OCI-LY7 (cell line): ENCODE measurements around the gene ZNF267. TPM values are rescaled to one million over a fixed set of nuclear protein-coding genes. Genes with fewer than 3 reads are reported as not detected.

Experiments
- BruUV-seq: library from RNA; stranded (reverse); fragments of 400-500 nt; replicated peaks from 2 replicates; lab custom pipeline; 2021; lab: Mats Ljungman, UMichigan
- CTCF ChIA-PET: fragments of 300-600 bp; sonication (Branson Sonifier 250); formaldehyde crosslinking; loops from one replicate; lab custom pipeline; 2022; ENCODE audit warnings: antibody characterized with exemption; ENCODE audit not compliant: unreplicated experiment; lab: Charles Lee
- POLR2A ChIA-PET: fragments of 300-600 bp; sonication (Branson Sonifier 250); formaldehyde crosslinking; loops from one replicate; lab custom pipeline; 2022; ENCODE audit warnings: antibody characterized with exemption; lab: Charles Lee
- DNase-seq: peaks from one replicate; pipeline ENCODE4 v3.0.0-alpha.2; 2015; ENCODE audit warnings: low spot score
- H2AFZ ChIP-seq: fragments of 200-600 bp; sonication (generic), shearing (Covaris generic); 2 replicates; pipeline ENCODE4 v1.6.1; 2014; ENCODE audit warnings: mild to moderate bottlenecking, antibody characterized with exemption, low read length, moderate library complexity
- H3K27ac ChIP-seq: fragments of 200-600 bp; sonication (generic); 2 replicates; pipeline ENCODE4 v1.5.1; 2014; ENCODE audit warnings: mixed run types, low read depth, mild to moderate bottlenecking, moderate library complexity, low read length, inconsistent platforms; ENCODE audit not compliant: poor library complexity, severe bottlenecking
- H3K36me3 ChIP-seq: fragments of 200-600 bp; sonication (generic); 2 replicates; pipeline ENCODE4 v1.6.1; 2014; ENCODE audit warnings: mild to moderate bottlenecking, antibody characterized with exemption, low read length, moderate library complexity, mixed read lengths; ENCODE audit not compliant: insufficient read depth
- H3K4me1 ChIP-seq: fragments of 200-600 bp; sonication (generic); 2 replicates; pipeline ENCODE4 v1.5.1; 2014; ENCODE audit warnings: mild to moderate bottlenecking, low read length; ENCODE audit not compliant: insufficient read depth, poor library complexity, severe bottlenecking
- H3K4me2 ChIP-seq: fragments of 200-600 bp; sonication (generic); 2 replicates; pipeline ENCODE4 v1.6.1; 2014; ENCODE audit warnings: mild to moderate bottlenecking, low read length
- H3K4me3 ChIP-seq: fragments of 200-600 bp; sonication (generic); 2 replicates; pipeline ENCODE4 v1.5.1; 2014; ENCODE audit warnings: mild to moderate bottlenecking, low read depth, low read length; ENCODE audit not compliant: poor library complexity, severe bottlenecking
- H3K79me2 ChIP-seq: fragments of 200-600 bp; sonication (generic); 2 replicates; pipeline ENCODE4 v1.6.1; 2016; ENCODE audit warnings: low read depth, mild to moderate bottlenecking, low read length, moderate library complexity, mixed read lengths; ENCODE audit not compliant: insufficient read depth
- H3K9me2 ChIP-seq: fragments of 200-600 bp; sonication (generic); 2 replicates; pipeline ENCODE4 v1.6.1; 2016; ENCODE audit warnings: mild to moderate bottlenecking, low read length, mixed read lengths; ENCODE audit not compliant: insufficient read depth
- H3K9me3 ChIP-seq: fragments of 200-600 bp; sonication (generic); 2 replicates; pipeline ENCODE4 v1.6.1; 2014; ENCODE audit warnings: mild to moderate bottlenecking, mixed run types, low read length, mixed read lengths
- H4K20me1 ChIP-seq: fragments of 200-600 bp; sonication (generic); 2 replicates; pipeline ENCODE4 v1.6.1; 2014; ENCODE audit warnings: mild to moderate bottlenecking, antibody characterized with exemption, low read length, moderate library complexity, mixed read lengths; ENCODE audit not compliant: insufficient read depth
- CTCF ChIP-seq: fragments of 200-600 bp; sonication (generic); conservative IDR thresholded peaks from 2 replicates; pipeline ENCODE4 v1.5.1; 2014; ENCODE audit warnings: mild to moderate bottlenecking, antibody characterized with exemption, low read length, moderate library complexity, mixed read lengths
- EZH2phosphoT487 ChIP-seq: fragments of 200-600 bp; sonication (generic); IDR thresholded peaks from 2 replicates; pipeline ENCODE4 v1.6.1; 2018; ENCODE audit warnings: low read depth, borderline replicate concordance, mild to moderate bottlenecking, mixed run types, antibody characterized with exemption, low read length, moderate library complexity, mixed read lengths
- intact Hi-C: fragments of 100-400 bp; cut with micrococcal nuclease; formaldehyde crosslinking; loops from one replicate; pipeline ENCODE4 v1.10.0; 2022; ENCODE audit not compliant: unreplicated experiment
- total RNA-seq, 2 experiments: library from RNA; depleted of rRNA in 1 of 2; stranded (reverse); fragments of >200 nt in 1 of 2; shearing (Covaris generic) in 1 of 2; gene quantifications; 2 replicates each; pipeline ENCODE4 v1.2.3, GENCODE V29; 2014 to 2022

The ZNF267 gene
- total RNA-seq, 2 experiments from 2014 or later, result 23.3 to 38.8 TPM

- Histone ChIP-seq H3K36me3 (no peaks in the 10 kb centered on the region), H3K4me1 (no peaks in the 10 kb centered on the region), H3K4me2 (no peak overlapping the region), H3K4me3 (no peak overlapping the region), H4K20me1 (no peaks in the 10 kb centered on the region), H3K9me3 (no peaks in the 10 kb centered on the region), H3K79me2 (no peaks in the 10 kb centered on the region), H3K9me2 (no peaks in the 10 kb centered on the region), H2AFZ (no peak overlapping the region), H3K27ac (no peak overlapping the region)
- ChIA-PET POLR2A (interaction anchor here (0.7 kb wide), 1 partner anchor 359 kb away, joined by 3 read pairs; no protein-coding TSS in a partner anchor), CTCF (no interaction called here)
- no peak for DNase-seq
- no TSS peak for BruUV-seq
- TF ChIP-seq CTCF, result no peak
- intact Hi-C loops, result no loop called here
These were observed 13.1 kb upstream of the ZNF267 start for GRCh38 chr16:31860508-31860907.

GRCh38 chr16:31861455-31861854, 12.2 kb upstream of the ZNF267 start:
- DNase-seq, result no peak
- CTCF ChIA-PET, result no interaction called here
- no TSS peak for BruUV-seq
- POLR2A ChIA-PET, result no interaction called here
- no peak overlapping the region for H3K4me3 ChIP-seq
- intact Hi-C loops, result no loop called here
- TF ChIP-seq CTCF (no peak), EZH2phosphoT487 (no peak)
- H3K4me1 ChIP-seq, result no peaks in the 10 kb centered on the region
- H3K9me2 ChIP-seq, result no peaks in the 10 kb centered on the region
- H3K27ac ChIP-seq, result no peak overlapping the region
- H2AFZ ChIP-seq, result no peak overlapping the region
- no peaks in the 10 kb centered on the region for H3K9me3 ChIP-seq
- no peaks in the 10 kb centered on the region for H3K79me2 ChIP-seq
- no peaks in the 10 kb centered on the region for H4K20me1 ChIP-seq
- H3K36me3 ChIP-seq, result no peaks in the 10 kb centered on the region
- H3K4me2 ChIP-seq, result no peak overlapping the region

GRCh38 chr16:31862761-31863160, 10.8 kb upstream of the ZNF267 start:
- intact Hi-C loops, result no loop called here

More at GRCh38 chr16:31862761-31863160, 10.8 kb upstream of the ZNF267 start:
- Histone ChIP-seq H3K9me2 (no peaks in the 10 kb centered on the region), H2AFZ (no peak overlapping the region), H3K4me1 (no peaks in the 10 kb centered on the region), H3K79me2 (no peaks in the 10 kb centered on the region), H4K20me1 (no peaks in the 10 kb centered on the region), H3K4me3 (no peak overlapping the region), H3K4me2 (no peak overlapping the region), H3K27ac (no peak overlapping the region), H3K36me3 (no peaks in the 10 kb centered on the region), H3K9me3 (no peaks in the 10 kb centered on the region)
- ChIA-PET CTCF (no interaction called here), POLR2A (no interaction called here)
- TF ChIP-seq EZH2phosphoT487 (no peak), CTCF (no peak)
- no peak for DNase-seq
- no TSS peak for BruUV-seq
